HG03045 (cell line): ENCODE results near the gene SLC9A4.

Experiments used
- ATAC-seq: cut with Tn5 transposase; IDR thresholded peaks from one replicate; pipeline ENCODE4 v1.9.1; 2021; ENCODE audit warnings: mild to moderate bottlenecking, moderate library complexity; ENCODE audit not compliant: unreplicated experiment

SLC9A4 gene

DNA sequence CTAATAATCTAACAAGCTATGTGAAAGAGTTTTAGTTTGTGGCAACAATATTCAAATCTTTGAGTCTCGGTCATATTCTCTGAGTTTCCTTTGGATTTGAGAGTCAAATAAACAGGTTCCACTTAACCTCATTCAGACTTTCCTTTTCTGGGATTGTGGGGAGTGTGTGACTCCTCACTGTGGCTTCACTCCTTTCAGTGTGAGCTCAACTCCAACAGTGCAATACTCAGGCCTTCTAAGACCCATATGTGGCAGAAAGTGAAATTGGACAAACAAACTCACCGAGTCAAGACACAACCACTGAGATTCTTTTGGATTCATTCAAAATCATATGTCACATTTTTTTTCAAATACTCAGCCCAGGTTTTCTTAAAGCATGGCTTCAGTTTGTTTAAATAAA, 25.4 kb downstream of the SLC9A4 start:
- no peak for ATAC-seq

DNA sequence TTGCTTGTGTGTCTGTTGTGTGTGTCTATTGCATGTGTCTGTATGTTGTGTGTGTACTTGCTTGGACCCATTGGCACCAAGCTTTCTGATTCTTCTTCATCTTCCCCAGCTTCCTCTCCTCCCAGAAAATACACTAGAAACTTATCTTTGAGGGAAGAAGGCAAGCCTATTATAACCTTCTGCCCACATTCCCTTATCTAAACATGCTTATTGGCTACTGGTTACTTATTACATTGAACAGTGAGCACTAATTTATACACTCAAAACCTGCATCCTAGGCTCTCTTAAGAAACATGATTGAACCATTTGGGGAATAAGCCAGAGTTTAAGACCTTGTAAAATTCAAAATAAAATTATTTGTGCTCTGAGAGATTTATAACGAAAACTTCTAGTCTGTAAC, 26.5 kb downstream of the SLC9A4 start:
- ATAC-seq, result no peak

DNA sequence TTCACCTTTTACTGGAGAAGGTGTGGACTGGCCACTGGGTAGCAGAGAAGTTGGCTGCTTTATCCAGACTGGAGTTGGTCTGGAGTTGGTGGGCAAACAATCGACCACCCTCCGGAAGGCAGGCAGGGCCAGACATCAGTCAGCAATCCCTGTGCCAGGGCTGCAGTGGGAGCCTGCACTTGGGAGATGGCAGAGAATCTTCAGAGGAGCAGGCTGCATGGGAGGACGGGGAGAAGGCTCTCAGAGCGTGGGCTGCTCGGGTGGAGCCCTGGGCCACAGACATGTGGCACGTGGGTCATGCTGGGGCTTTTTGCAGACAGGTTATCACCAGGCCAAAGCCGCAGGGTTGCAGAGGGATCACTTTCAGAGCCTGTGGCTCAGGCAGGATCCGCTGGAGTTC, 29.6 kb downstream of the SLC9A4 start:
- ATAC-seq, result no peak

DNA sequence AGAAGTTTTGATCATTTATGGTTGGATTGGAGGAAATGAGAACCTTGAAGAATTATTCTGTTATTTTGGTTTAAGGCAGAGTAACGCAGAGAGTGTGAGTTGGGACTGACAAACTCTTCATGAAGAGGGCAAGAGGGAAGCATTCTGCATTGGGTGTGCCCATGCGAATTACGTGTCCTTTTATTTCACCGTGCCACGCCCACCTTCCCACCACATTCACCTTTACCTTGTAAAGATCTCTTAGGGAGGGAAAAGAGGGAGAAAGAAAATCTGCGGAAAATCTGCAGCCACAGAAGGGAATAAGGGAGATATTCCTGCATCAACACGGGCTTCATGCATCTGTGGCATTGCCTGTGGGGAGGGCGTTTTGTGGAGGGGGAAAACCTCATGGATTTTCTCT, 31.8 kb downstream of the SLC9A4 start:
- ATAC-seq, result no peak

DNA sequence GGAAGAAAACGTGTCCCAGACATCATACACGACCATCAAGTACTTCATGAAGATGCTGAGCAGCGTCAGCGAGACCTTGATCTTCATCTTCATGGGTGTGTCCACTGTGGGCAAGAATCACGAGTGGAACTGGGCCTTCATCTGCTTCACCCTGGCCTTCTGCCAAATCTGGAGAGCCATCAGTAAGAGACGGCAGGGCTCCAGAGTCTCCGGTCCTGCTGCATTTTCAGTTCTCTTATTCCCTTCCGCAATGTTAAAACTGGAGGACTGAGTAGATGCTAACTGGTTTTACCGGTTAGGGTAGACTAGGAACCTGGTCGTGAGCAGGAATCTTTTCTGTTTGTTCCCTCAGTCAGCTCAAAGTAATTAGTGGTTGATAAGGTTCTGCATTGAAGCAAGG, 32.3 kb downstream of the SLC9A4 start:
- no peak for ATAC-seq

DNA sequence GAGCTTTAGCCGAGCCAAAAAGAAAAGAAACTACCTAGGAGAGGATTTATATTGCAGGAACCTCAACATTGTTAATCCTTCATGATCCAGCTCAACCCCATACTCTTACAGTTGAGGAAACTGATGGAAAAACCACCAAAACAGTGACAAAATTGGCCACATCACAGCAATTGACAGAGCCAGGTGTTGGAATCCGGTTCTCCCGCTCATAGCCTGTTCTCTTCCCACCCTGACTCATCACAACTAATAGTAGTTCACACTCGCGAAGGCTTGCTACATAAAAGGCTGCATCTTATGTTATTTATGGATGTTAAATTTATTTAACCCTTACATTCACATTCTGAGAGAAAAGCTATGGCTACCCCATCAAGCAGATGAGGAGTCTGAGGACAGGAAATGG, 33.7 kb downstream of the SLC9A4 start:
- ATAC-seq, result no peak

DNA sequence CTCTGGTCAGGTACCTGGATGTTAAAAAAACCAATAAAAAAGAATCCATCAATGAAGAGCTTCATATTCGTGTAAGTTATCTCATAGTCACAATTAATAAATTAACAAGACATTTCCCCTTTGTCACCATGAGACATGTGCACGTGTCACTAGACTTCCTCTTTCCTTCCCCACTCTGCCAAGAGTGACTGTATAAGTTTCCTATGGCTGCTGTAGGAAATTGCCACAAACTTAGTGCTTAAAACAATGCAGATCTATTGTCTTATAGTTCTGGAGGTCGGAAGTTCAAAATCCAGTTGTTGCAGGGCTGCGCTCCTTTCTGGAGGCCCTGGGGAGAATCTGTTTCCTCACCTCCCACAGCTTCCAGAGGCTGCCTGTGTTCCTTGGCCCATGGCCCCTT, 35.8 kb downstream of the SLC9A4 start:
- ATAC-seq, result no peak

DNA sequence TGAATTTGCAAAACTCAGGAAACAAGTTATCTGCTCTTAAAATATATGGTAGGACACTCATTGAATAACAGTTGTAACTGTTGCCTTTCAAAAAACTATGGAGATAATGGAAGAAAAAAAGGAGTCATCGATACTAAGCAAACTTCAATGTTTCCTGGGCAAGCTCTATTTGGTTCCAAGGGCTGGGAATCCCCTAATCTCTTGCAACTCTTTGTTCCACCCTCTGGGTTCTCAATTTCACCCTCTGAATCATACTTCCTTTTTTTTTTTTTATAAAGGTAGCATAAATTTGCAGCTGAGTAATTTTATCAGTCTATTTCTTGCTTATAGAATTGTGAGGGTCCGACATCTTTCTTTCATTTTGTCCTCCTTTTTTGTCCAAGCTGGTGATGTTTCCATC, 36.7 kb downstream of the SLC9A4 start:
- ATAC-seq, result no peak

DNA sequence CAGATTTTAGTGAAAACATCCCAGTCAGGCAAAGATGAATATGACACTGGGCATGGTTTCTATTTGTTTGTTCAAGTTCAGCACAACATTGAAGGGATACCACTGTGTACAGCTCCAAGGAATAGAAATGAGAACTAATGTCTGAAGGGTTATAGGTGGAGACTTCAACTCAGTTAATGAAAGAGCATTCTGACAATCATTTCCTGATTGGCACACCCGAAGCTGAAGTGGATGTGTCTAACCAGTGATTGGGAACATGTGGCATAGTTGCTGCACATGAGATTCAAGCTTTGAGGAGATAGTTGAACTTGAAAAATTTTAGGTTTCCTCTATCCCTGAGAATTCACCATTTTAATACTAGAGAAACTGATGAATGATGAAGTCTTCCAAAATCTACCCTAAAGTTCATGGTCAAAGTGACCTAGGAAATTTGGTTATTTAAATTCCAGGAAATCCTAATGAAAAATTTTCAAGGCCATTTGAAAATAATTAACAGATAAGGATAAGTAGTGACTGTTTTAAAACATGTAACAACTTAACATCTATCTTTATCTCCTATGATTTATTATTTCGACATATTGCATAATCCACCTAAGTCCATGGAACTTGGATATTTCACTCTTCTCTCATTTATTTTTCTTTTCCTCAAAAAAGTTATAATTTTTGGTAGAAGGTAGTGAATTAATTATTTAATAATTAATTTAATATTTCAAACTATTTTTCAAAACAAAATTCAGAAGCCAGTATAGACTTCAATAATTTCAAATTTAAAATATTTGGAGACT, 38.0 kb downstream of the SLC9A4 start:
- ATAC-seq, result no peak

DNA sequence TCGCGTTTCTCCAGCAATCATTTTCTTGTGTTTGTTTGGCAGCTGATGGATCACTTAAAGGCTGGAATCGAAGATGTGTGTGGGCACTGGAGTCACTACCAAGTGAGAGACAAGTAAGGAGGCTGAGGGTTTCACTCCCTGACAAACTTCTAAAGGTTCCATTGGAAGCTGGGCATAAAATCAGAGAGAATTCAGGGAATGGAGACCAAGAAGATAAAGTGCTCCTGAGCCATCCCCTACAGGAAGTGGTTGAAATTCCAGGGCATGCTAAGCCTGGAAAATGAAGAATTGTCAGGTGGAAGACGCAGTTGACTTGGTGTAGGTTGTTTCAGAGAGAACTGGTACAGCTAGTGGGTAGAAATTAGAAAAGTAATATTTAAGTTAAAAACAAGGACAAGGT, 39.1 kb downstream of the SLC9A4 start:
- ATAC-seq, result no peak

DNA sequence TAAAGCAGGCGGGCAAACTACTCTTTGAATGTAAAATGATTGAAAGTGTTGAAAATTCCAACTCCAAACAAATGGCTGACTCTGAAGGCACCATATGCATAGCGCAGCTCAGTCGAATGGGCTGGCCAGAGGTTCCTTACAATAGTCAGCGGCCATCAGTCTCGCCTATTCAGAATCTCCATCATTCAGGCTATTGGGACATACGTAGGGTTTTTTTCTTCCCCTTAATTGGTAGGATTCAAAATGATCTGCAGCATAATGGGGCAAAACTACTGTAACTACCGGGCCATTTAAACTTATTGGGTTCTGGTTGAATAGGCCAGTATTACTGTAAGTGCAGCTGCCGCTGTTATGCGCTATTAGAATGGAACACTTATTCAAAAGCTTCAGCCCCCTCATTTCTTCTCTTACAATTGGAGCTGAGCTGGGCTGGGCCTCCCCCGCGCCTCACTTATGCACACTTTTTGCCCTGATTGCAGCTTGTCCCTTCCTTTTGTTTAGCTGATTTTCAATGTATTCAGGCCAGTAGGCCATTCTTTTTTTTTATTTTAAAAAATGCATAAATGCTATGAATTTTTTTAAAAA, 40.4 kb downstream of the SLC9A4 start:
- ATAC-seq, result no peak

DNA sequence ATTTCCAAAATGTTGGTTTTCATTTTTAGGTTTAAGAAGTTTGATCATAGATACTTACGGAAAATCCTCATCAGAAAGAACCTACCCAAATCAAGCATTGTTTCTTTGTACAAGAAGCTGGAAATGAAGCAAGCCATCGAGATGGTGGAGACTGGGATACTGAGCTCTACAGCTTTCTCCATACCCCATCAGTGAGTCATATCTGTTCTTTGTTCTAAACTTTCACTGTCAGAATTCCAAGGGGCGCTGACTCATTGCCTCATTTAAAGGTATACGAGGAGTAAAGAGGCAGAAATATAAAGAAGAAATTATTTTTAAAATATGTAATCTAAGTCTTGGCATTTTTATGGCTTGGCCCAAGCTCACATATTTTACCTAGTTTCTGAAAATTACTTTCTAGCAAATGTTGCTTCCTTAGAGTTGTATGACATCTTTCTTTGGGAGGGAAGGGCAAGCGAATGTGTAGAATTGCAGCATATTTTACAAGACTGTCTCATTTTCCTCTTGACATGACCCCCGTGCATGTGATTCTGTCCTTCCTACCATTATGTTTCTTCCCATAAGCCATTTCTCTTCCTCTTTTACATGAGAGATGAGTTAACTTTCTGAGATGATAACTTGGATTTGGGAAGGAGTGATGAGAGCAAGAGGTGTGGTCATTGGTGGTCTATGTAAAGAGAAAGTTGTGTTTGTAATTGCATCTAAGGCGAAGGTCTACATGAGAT, 41.2 kb downstream of the SLC9A4 start:
- ATAC-seq, result no peak

DNA sequence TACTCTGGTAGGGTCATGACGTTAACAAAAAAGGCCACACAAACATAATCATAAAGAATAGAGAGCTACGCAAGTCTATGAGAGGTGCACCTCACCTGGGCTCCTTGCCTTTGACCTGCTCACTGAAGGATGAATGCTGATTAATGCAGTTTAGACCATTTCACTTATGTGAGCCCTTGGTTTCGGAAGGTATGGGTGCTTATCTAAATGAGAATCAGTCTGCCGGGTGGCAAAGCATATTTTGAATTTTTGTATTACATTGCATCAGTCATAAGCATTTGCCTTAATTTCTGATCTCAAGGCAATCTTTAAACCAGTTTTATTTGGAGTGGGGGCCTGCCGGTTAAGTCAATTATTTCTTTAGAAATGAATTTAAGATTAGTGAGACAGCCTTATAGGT, 42.8 kb downstream of the SLC9A4 start:
- ATAC-seq, result no peak

DNA sequence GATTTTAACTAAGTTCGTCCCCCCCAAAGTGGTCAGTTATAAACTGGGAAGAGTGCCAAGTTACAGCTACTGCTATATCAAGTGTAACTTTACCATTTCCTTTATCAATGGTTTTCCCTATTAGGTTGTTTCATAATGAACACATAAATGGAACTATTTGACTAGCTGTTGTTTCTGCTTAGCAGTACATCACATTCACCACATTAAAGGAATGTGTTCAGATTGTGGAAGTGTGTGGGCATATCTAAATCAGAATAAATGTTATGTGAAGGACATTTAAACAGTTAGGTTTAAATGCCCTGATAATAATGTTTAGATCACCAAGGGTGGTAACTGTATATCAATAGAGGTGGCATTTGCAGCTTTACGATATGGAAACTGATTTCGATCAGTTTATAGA, 45.1 kb downstream of the SLC9A4 start:
- ATAC-seq, result no peak

DNA sequence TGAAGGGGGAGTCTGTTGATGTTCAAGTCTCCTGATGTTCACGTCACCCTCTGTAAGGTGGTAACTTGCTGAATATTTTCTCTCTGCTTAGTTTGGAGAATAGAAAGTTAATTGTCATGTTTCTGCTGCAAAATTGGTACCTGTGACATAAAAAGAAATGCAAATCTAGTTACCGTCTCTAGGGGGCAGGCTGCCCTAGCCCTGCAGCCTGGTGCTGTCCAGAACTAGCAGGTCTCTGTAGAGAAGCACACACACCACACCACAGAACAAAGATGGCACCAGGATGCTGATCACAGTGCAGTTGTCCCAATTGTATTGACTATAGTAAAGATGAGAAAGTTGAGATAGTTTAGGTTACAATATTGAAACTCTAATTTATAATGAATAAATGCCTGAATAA, 47.0 kb downstream of the SLC9A4 start:
- ATAC-seq, result no peak

DNA sequence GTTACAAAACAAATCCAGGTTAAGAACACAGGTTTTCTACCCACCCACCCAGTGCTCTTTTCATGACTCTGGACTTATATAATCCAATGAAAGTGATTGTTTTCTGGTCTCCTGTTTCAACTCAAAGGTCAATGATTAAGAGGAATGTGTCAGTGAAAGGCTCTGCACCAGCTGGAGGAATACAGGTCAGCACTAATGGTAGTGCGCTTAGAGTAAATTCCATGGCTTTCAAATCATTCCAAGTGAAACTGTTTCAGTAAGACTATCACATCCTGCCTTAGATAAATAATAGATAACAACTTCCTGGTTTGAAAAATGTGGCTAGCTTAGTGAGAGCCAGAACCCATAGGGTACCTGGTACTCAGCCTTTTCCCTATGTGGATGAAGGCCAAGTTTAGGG, 47.8 kb downstream of the SLC9A4 start:
- ATAC-seq, result no peak

DNA sequence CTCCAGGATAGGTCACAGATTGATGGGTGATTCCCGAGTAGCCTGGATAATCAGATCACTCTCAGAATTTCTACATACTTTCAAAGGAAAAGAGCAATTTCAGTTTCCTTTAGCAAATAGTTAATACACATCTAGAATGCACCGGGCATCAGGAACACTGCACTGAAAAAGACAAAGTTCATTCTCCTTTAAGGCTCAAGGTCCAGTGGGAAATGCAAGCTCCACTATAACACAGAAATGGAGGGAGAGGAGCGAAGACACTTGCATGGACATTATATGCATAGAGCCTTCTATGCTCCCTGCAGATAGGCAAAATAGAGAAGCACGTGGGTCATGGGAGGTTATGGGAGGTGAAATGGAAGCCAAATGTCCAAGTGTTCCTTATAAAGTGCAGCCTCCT, 49.1 kb downstream of the SLC9A4 start:
- ATAC-seq, result no peak

DNA sequence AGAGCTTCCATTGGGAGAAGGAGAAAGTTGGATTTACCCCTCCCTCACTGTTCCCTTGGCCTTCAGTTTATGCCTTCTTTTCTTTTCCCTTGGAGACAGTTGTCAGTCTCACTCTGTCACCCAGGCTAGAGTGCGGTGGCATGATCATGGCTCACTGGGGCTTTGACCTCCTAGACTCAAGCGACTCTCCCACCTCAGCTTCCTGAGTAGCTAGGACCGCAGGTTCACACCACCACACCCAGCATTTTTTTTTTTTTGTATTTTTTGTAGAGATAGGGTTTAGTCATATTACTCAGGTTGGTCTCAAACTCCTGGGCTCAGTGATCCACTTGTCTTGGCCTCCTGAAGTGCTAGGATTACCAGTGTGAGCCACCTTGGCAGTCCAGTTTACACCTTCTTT, 49.9 kb downstream of the SLC9A4 start:
- no peak for ATAC-seq

DNA sequence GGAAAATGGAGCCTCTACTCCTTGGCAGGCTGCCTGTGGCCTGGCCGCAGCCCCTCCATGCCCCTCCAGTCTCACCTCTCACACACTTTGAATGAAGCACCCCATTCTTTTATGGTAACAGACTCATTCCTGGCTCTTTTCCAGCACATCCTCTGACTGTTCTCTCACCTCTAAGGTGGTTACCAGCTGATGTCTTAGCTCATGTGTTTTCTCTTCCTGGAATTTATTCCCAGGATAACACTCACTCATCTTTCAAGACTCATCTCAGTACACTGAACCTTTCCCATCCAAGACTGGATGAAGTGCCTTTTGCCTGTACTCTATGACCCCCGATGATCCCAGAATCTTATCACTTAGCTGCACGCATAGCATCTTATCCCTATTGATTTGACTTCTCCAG, 50.6 kb downstream of the SLC9A4 start:
- no peak for ATAC-seq

DNA sequence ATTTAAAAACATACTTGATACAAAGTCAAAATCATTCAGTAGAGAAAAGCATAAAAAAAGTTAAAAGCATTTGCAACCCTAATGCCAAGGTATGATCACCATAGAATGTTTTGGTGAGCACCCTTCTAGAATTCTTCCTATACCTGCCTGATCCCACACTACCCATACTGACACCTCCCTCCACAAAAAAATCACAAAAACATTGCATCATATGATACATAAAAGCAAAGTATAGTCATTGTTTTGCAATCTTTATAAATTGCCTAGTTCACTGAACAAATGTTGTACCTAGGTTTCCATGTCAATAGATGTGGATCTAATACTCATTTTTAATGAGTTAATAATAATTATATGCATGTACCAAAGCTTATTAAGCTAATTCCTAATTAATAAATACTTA, 54.1 kb downstream of the SLC9A4 start:
- no peak for ATAC-seq

DNA sequence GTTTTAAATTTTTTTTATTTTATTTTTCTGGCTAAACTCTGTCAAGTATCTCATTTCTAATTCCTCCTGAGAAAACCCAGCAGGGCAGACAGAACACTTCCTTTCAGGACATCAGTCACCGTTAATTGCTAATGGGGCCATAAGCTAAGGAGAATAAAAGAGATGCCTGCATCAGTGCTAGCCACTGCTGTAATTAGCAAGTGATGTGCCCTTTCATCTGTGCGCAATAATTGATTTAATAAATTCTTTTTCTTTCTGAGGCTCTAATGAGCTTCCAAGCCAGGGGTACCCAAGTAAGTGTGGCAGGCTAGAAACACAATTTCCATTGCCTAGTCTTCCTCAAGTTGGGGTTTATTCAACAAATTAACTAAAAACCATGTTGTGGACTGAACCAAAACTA, 65.5 kb downstream of the SLC9A4 start:
- no peak for ATAC-seq

DNA sequence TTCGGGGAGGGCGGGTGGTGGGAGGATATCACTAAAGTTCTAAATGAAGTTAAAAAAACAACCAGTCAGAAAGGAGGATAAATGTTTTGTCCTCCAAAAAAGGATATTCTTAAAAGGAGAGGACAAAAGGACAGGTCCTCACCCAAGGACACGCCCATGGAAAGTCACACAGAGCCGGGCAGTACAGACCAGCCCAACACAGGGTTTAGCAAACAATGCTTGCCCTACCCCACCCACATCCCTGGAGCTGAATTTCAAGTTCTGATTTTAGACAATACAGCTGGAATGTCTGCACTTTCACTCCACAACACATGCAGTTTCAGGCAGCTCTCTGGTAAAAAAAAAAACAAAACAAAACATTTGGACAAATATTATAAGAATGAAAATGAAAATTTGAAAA, 67.9 kb downstream of the SLC9A4 start:
- no peak for ATAC-seq
